HG02870 (cell line): ENCODE results near the gene IGF2R.

Source experiments
- ATAC-seq: cut with Tn5 transposase; IDR thresholded peaks from one replicate; pipeline ENCODE4 v1.9.1; 2021; ENCODE audit warnings: mild to moderate bottlenecking, moderate library complexity; ENCODE audit not compliant: unreplicated experiment

Gene IGF2R

DNA sequence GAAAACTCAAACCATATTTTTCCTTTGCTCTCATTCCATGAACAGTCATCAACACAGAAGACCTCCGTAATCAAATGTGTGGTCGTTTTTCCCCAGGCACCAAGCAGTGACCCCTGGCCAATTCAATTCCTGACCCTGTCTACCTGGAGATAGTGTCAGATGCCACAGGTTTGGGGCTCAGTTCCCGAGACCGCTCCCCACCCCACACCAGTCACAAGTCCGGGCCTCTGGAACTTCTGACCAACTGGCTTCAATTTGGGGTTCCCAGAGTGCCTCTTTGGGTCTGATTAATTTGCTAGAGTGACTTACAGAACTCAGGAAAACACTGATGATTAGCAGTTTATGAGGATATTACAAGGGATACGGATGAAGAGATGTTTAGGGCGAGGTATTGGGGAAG, 6.0 kb downstream of the IGF2R start:
- no peak for ATAC-seq

DNA sequence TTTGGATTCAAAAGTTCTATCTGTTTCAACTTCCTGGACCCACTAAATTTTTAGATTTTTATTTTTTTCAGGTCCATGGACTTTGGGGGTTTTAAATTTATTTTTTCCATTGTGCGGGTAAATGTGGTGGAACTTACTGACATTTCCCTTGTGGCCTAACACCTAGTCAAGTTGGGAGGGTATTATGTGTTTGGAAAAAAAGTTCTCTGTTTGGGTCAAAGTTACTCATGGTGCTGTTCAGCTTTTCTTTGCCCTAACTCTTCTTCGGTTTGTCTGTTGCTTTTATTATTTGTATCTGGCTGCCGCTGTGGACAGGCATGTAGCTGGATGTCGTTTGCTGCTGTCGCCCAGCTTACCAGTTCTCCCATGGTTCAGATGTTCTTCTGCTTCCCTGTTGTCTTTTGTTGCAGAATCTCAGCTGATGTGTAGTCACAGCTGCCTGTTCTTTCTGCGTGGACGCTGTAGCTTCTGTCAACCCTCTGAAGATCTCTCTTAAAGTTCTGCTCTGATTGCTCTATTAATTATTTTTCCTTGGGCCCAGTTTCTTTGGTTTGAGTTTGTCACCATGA, 7.9 kb downstream of the IGF2R start:
- no peak for ATAC-seq

- no peak for ATAC-seq
These were observed 8.5 kb downstream of the IGF2R start for GRCh38 chr6:159977255-159977903.

DNA sequence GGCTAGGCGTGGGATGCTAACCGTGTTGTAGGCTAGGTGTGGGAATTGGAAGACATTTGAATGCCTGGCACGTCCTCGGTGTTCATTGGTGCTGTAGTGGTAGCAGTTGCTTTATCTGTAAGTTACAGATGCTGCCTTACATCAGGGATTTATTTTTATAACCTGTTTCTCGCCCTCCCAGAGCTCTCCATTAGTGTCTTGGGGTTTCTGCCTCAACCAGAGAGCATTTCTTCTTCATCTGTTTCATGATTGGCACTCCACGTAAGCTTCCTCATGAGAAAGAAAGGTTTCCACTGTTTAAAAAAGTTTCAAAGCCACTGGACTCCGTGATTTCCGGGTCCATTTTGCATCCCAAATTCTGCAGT, 9.0 kb downstream of the IGF2R start:
- no peak for ATAC-seq

DNA sequence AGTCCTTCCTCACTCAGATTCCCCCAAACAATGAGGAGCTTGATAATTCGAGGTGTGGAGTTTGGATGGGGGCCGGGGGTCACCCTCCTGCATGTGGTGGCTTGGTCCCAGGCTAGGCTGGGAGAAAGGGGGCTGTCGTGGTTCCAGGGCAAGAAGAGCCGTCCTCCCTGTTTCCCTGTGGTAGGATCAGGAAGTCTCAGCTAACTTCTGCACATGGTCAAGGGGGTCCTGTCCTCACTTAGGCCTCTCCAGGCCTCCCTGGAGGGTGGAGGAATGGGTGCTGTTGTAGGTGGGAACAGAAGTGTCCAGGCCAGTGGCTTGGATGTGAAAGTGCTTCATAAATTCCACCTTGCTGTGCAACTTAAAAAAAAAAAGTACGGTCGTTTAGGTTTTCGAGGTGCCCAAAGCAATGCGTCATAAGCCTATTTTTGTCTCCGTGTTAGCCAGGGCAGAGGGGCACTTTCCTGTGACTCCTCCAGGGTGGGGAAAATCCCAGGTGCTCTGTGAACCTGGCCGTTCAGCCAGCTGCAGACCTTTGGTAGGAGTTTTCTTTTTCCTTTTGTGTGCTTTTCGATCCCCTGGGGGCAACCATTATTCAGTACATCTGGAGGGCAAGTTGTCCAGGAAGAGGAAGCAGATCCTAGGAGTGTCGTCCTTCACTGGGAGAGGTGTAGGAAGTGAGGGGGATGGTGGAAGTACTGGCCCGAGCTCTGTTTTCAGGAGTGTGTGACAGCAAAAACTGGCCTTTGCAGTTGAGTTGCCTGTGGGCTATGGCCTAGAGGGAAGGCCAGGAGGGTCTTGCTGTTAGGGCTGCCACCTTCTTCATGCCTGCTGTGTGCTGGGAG, 9.6 kb downstream of the IGF2R start:
- peak; percentile 14 for ATAC-seq

GRCh38 chr6:159979136-159979874, 10.4 kb downstream of the IGF2R start:
- peak; percentile 43 for ATAC-seq

DNA sequence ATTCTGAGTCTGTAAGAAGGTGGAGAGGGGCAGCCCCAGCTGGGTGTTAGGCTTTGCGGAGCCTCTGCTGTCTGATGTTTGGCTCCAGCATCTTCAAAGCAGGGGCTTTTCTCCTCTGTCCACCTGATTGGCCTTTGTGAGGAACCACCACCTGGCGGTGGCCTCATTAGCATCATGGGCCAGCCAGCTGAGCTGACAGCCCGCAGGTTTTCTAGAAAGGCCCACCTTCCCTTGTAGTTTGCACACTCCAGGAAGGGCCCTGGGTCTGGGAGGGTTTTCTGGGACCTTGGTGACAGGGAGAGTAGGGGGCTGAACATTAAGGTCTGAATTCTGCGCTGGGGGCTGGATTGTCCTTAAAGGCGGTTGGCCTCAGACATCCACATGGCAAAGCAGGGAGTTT, 11.6 kb downstream of the IGF2R start:
- no peak for ATAC-seq

DNA sequence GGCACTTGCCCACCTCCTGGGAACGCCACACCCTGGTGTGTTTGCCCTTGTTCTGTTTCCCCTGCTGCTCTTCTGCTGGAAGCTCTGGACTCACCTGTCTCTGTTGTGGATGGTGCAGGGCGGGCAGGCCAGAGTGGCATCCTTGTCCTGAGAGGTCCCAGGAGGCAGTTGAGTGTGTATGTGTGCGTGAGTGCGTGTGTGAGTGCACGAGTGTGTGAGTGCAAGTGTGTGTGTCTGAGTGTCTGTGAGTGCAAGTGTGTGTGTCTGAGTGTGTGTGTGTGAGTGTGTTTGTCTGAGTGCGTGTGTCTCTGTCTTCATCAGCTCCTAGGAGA, 12.2 kb downstream of the IGF2R start:
- ATAC-seq = no peak

GRCh38 chr6:159981403-159982245, 12.7 kb downstream of the IGF2R start:
- ATAC-seq = peak; percentile 68

DNA sequence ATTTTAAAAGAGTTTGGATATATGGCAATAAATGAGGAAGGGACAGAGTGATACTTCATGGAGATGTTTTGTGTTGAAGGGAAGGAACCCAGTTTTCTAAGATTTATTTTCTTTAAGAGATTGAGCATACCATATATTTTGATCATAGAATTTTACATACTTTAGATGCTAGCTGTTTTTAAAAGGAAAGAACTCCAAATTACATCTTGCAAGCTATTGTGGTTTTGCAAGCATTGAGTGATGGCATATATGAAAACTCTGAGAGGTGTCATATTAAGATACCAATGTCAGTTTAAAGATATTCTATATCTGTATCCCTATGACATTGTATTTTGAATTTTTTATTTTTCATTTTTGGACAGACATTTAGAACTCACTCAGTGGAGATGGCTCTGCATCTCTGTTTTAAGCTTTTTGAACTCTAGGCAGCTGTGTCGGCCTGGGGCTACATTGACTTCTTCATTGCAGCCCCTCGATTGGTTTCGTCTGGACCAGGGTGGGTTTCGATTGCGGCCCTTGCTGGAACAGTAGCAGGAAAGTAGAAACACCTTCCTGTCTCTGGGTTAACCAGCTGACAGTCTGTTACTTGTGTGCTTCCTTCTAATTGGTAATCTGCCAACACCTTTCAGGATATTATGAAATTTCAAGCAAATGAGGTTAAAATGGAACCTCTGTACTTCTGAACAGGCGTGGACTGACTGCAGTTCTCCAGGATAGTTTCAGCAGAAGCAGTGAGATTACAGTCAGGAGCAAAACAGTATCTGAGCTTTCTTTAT, 14.0 kb downstream of the IGF2R start:
- ATAC-seq = peak; percentile 24

DNA sequence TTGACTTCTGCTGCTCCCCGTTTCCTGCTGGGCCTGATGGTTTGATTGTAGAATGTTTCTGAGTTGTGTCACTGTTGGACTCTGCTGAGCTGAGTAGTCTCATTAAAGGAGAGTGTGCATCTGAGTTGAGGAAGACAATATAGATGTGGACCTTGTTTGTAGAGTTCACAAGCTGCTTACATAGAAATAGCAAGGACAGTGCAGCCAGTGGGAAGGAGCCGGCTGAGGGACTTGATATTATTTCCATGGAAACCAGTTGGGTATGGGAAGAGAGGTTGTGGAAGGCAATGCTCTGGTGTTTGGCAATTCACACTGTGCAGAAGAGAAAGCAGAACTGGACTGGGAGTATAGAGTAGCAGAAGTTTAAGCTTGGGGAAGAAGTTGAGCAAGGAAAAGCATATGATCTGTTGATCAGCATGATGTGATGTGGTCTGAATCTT, 14.8 kb downstream of the IGF2R start:
- ATAC-seq = no peak

DNA sequence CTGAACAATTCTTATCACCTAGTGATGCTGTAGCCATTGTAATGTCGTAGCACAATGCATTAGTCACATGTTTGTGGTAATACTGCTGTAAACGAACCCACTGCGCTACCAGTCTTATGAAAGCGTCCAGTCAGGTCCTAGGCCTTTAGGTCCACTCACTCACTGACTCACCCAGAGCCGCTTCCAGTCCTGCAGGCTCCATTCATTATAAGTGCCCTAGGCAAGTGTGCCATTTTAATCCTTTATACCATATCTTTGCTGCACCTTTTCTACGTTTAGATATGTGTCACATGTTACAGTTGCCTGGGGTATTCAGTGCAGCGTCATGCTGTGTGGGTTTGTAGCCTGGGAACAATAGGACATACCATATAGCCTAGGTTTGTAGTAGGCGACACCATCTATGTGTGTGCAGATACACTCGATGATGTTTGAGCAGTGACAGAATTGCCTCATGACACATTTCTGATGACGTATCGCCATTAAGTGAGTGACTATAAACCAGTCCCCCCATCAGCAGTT, 15.4 kb downstream of the IGF2R start:
- no peak for ATAC-seq

DNA sequence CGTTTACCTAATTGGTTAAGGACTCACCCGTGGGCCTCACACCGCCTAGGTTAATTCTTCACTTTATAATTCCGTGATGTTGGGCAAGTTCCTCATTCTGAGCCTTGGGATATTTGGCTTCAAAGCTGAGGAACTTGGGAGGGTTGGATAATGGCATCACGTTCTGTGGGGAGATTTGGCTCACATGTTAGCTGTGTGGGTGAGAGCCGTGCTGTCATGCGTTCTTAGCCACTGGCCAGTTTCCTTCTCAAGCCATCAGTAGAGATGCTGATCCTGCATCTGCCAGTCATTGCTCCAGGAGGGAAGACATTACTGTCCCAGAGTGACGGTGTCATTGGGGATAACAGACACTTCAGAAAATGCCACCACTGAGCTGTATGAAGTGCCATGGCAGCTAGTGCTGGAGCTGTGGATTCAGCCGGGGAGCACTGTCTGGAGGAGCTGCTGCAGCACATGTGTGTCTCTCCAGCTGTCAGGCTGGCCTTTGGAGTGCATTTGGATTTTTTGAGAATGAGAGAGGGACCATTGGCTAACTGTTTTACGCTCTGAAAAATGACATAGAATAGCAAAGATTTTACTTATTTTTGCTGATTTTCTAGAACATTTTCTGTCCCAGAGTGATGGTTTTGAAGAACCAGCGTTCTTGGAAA, 16.5 kb downstream of the IGF2R start:
- ATAC-seq = no peak

DNA sequence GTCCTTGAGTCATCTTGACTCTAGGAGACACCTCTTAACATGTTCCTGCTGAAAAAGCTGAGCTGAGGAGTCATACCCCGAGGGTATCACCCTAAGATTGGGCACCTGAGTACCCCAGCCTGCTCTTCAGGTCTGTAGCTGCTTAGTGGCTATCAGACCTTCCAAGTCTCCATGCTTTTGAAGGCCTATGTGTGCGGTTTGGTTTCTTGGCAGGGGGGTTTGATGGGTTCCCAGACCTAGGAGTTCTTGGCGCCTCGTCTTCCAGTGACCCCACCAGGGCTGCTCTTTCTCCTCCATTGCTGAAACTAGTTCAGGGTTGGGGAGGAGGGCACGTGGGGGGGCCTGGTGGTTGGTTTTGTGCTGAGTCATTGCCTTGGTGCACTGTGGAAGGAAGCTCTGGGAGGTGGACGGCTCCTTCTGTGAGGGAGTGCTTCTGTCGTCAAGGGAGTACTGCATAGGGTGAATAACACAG, 20.1 kb downstream of the IGF2R start:
- no peak for ATAC-seq

GRCh38 chr6:159989492-159990480, 20.9 kb downstream of the IGF2R start:
- ATAC-seq = peak; percentile 95

GRCh38 chr6:159992366-159992765, 23.5 kb downstream of the IGF2R start:
- no peak for ATAC-seq

DNA sequence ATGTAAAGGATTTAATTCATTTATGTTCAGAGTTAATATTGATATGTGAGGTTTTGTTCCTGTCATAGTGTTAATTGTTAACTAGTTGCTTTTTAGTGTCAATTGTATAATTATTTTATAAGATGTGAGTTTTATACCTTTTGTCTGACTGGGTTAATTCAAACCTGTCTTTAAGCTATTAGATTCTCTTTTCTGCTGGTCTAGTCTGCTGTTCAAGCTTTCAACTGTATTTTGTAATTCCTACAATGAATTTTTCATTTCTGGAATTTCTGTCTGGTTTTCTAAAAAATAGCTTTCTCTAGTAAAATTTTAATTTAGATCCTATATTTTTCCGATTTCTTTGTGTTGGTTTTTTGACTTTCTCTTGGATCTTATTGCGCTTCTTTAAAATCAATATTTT, 26.5 kb downstream of the IGF2R start:
- ATAC-seq = no peak

DNA sequence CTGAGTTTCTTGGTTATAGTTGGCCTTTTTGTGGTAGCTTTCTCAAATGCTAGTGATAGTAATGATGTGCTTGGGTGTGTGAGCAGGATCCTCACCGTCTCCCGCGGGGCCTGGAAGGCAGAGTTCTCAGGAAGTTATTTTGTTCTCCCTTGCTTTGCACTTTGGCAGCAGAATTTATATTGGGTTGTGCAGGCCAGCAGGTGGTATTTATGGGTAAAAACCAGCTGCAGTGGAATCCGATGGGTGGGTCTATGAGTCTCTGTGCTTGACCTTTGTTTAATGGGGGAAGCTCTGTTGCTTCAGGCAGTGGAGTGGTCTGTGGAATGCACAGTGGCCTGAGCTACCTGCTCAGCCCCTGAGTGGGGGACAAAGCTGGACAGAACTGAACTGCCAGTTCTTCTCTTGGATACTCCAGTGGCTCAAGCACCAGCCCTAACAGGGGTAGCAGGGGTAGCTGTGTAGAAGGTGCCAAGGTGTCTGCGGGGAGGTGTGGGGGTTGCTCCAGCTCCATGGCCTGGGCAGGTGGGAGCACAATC, 27.3 kb downstream of the IGF2R start:
- ATAC-seq = no peak
